OCI-M1 (cell line): ENCODE measurements around the gene PTTG1IP.
"Not testable (repeated sequence)": the region's sequence is repeated elsewhere in the genome, so short reads cannot be mapped to it uniquely, and the experiment has no call there.

Experiments used
- DNase-seq: peaks from one replicate; lab custom pipeline; 2025; lab: John Stamatoyannopoulos, UW

Gene PTTG1IP

GRCh38 chr21:44873356-44874239 lies at the start of gene PTTG1IP:
PTTG1IP (minus strand) TSS chr21:44873690; CDS start chr21:44873616, 74 bp downstream.
- DNase-seq = peak; percentile 100

GRCh38 chr21:44921928-44922327 lies 48.4 kb upstream of the PTTG1IP start:
- DNase-seq = no peak

GRCh38 chr21:44920694-44921604 lies 47.5 kb upstream of the PTTG1IP start, which contains the start of gene ITGB2:
ITGB2 (minus strand) TSS chr21:44920899; CDS start chr21:44910782, 10,117 bp downstream.
- no peak for DNase-seq

- no peak for DNase-seq
Measured at GRCh38 chr21:44919913-44920693, 46.6 kb upstream of the PTTG1IP start.

- DNase-seq = no peak
Measured at GRCh38 chr21:44919111-44919912, 45.8 kb upstream of the PTTG1IP start.

- DNase-seq = no peak
Measured at GRCh38 chr21:44918581-44919033, 45.1 kb upstream of the PTTG1IP start.

GRCh38 chr21:44918107-44918470 lies 44.6 kb upstream of the PTTG1IP start:
- DNase-seq = no peak

- no peak for DNase-seq
Measured at GRCh38 chr21:44917446-44918106, 44.1 kb upstream of the PTTG1IP start.

GRCh38 chr21:44916965-44917364 lies 43.5 kb upstream of the PTTG1IP start:
- no peak for DNase-seq

GRCh38 chr21:44914176-44914874 lies 40.8 kb upstream of the PTTG1IP start:
- peak; percentile 29 for DNase-seq

- no peak for DNase-seq
Measured at GRCh38 chr21:44913425-44914175, 40.1 kb upstream of the PTTG1IP start.

- DNase-seq = not testable (repeated sequence)
Measured at GRCh38 chr21:44912506-44913412, 39.3 kb upstream of the PTTG1IP start.

- no peak for DNase-seq
Measured at GRCh38 chr21:44912158-44912473, 38.6 kb upstream of the PTTG1IP start.

GRCh38 chr21:44911384-44912157 lies 38.1 kb upstream of the PTTG1IP start:
- peak; percentile 40 for DNase-seq

GRCh38 chr21:44911068-44911383 lies 37.5 kb upstream of the PTTG1IP start:
- DNase-seq = no peak

GRCh38 chr21:44910229-44911067 lies 37.0 kb upstream of the PTTG1IP start:
- DNase-seq = no peak

GRCh38 chr21:44909719-44910118 lies 36.2 kb upstream of the PTTG1IP start:
- DNase-seq = no peak
